Measurements from ENCODE around the gene CCL25. TPM values are rescaled to one million over a fixed set of nuclear protein-coding genes. Genes with fewer than 3 reads are reported as not detected.

CCL25 gene
- total RNA-seq, 4 donors from 2014 or later, result not detected

Other genes with a start within 250 kb of the CCL25 start
- gene EVI5L, start 222.5 kb upstream of the CCL25 start, total RNA-seq, result 10 to 100 TPM in 3 of 4 donors, 1 to 10 TPM in 1; 9.1 to 14.9 (median 12.4) TPM
- gene PRR36, start 178.4 kb upstream of the CCL25 start, total RNA-seq, result under 1 TPM in 2 of 4 donors, not detected in 2; 0.35 to 0.85 TPM
- 1 to 10 TPM in 1 of 4 donors, under 1 TPM in 1, not detected in 2; 0.15 to 2.1 TPM for gene LRRC8E, start 164.2 kb upstream of the CCL25 start, total RNA-seq
- gene MAP2K7, start 148.9 kb upstream of the CCL25 start, total RNA-seq, result 10 to 100 TPM in 2 of 4 donors, 1 to 10 TPM in 1, under 1 TPM in 1; 0.59 to 40.2 (median 9.4) TPM
- gene TGFBR3L, start 137.9 kb upstream of the CCL25 start, total RNA-seq, result 1 to 10 TPM in 1 of 4 donors, not detected in 3; 5.2 TPM
- gene SNAPC2, start 132.4 kb upstream of the CCL25 start, total RNA-seq, result 10 to 100 TPM; 11.8 to 66.8 (median 19.0) TPM
- gene CTXN1, start 126.6 kb upstream of the CCL25 start, total RNA-seq, result 10 to 100 TPM in 2 of 4 donors, 1 to 10 TPM in 1, not detected in 1; 7.2 to 47.1 (median 14.9) TPM
- gene TIMM44, start 109.1 kb upstream of the CCL25 start, total RNA-seq, result 100 to 1,000 TPM in 1 of 4 donors, 10 to 100 TPM in 3; 41.1 to 117 (median 62.9) TPM
- gene ELAVL1, start 47.1 kb upstream of the CCL25 start, total RNA-seq, result 10 to 100 TPM; 14.1 to 71.7 (median 39.3) TPM
- 10 to 100 TPM in 1 of 4 donors, under 1 TPM in 1, not detected in 2; 0.06 to 32.8 TPM for gene FBN3, start 96.8 kb downstream of the CCL25 start, total RNA-seq
- 10 to 100 TPM; 37.1 to 60.8 (median 38.7) TPM for gene CERS4, start 156.6 kb downstream of the CCL25 start, total RNA-seq

All from uterus (tissue), 4 donors.